ENCODE data around the gene KLC1. TPM values are rescaled to one million over a fixed set of nuclear protein-coding genes. Genes with fewer than 3 reads are reported as not detected.

KLC1 gene
- total and polyA plus RNA-seq, 11 donors: 127 to 241 (median 158) TPM

DNA sequence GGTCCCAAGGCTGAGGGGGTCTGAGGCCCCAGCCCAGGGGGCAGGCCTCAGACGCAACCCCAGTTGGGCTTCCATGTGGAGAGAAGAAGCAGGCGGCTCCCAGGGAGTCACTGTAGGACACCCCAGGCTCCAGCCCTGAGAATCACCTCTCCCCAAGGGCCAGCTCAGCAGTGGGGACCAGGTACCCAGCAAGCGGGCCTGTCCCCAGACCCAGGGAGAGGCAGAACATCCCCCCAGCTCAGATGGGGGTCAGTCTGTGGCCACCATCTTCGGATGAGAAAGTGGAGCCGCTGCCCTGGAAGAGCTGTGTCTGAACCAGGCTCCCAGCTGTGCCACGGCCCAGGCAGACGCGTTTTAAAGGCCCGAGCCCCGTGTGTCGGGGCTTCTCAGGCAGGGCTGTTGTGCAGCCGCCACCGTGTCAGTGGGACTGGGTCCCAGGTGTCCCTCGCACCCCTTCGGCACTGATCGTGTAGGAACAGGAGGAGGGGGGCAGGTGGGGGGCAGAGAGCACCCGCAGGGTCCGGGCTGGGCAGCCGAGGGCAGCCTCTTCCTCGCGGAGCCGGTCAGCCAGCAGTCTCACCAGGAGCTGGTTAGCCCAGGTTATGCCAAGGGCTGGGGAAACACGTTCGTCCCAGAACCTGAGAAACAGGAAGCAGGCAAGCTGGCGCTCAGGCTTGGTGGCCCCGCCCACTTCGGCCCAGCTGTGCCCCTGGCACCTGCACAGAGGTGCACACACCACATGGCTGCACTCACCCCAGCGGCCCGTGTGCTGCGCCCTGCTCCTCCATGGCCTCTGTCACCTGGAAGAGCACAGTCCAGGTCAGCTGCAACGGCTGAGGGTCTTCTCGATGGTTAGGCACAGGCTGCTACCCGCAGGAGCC is 69.6 kb downstream of the KLC1 start:
- ATAC-seq (no peak), DNase-seq (peak in 3 of 5 donors; percentile 23 to 54 (median 32))
- no peak for TF ChIP-seq CTCF (IDR thresholded peaks at IDR 0.05)
- intact Hi-C loops (cut with DNase I): loop anchor here in 1 of 10 donors (10.0 kb wide), 1 partner anchor 124 kb away; no protein-coding TSS in a partner anchor
- H3K4me3 ChIP-seq: no peak overlapping the region
- no peaks in the 10 kb centered on the region for H3K27me3 ChIP-seq
- peaks cover 2 to 95% (median 70%) of the 10 kb centered on the region in 9 donors for H3K36me3 ChIP-seq
- 82 to 88% (median 86%) methylated on average over 14 to 33 of the region's 33 CpGs for WGBS, 4 donors
- H3K4me1 ChIP-seq: peaks cover 12 to 70% (median 49%) of the 10 kb centered on the region in 12 donors
- no peaks in the 10 kb centered on the region for H3K9me3 ChIP-seq
- H3K27ac ChIP-seq: peak overlapping the region in 5 of 12 donors; percentile 7 to 72 (median 44)

DNA sequence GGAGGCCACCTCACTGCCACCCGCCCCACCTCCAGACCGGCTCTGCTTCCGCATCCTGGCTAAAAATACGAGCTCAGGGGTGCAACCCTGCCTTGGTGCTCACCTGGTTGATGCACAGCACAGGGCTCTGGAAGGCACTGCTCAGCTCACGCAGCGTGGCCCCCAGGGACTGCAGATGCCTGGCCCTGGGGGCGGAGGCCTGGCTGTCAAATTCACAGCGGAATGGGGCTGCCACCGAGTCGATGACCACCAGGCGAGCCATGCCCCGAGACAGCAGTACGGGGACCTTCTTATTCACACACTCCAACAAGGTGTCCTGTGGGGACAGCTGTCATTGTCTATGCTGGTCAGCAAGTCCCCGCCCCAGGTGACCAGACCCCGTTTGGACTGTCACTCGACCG is 70.2 kb downstream of the KLC1 start:
- intact Hi-C loops (cut with DNase I): loop anchor here in 1 of 10 donors (10.0 kb wide), 1 partner anchor 124 kb away; no protein-coding TSS in a partner anchor
- peaks cover 12 to 74% (median 52%) of the 10 kb centered on the region in 12 donors for H3K4me1 ChIP-seq
- no peak overlapping the region for H3K4me3 ChIP-seq
- 91 to 92% (median 92%) methylated on average over 17 of the region's 17 CpGs for WGBS, 4 donors
- TF ChIP-seq CTCF (IDR thresholded peaks at IDR 0.05) (no peak), POLR2A (IDR thresholded peaks at IDR 0.05) (no peak)
- ATAC-seq (no peak), DNase-seq (peak in 1 of 5 donors; percentile 18)
- peak overlapping the region in 3 of 12 donors; percentile 7 to 75 (median 72) for H3K27ac ChIP-seq
- no peaks in the 10 kb centered on the region for H3K27me3 ChIP-seq
- no peaks in the 10 kb centered on the region for H3K9me3 ChIP-seq
- peaks cover 0 to 88% (median 66%) of the 10 kb centered on the region in 9 donors for H3K36me3 ChIP-seq

DNA sequence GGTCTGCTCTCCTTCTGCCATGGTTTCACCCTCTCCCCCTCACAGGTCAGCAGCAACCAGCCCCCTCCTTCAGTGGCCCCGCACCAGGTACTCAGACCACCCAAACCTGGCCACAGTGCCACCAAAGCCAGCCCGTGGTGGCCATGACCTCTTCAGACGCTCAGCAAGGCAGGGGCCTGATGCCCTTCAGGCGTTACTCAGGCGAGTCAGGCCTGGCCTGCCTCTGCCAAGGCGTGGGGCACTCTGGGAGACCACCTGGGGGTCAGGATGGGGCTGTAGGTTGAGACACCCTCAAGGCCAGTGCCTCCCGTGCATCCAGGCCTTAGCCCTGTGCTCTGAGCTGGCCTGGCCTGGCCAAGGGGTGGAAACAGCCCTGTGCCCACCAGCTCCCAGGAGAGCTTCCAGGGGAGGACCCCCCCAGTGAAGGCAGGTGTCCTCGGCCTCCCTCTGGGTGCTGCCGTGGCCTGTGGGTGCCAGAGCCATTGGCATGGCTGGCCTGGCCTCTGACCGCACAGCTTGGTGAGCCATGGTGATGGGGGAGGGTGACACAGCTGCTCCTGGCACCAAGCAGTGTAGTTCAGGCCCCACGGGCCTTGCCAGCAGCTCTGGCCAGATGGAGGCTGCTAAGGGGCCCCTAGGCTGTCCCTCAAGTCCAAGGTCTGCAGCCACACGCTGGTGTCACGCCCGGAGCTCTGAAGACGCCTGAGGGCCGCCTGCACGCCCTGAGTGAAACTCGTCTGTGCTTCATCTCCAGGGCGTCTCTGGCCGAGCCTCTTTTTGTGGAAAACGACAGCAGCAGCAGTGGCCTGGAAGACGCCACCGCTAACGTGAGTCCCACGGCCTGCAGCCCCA is 71.1 kb downstream of the KLC1 start:
- peak; percentile 23 to 73 (median 64) for ATAC-seq
- peaks cover 0 to 89% (median 58%) of the 10 kb centered on the region in 9 donors for H3K36me3 ChIP-seq
- peak; percentile 18 to 70 (median 61) for DNase-seq

More for the DNA sequence above, 71.1 kb downstream of the KLC1 start:
- H3K27me3 ChIP-seq: no peaks in the 10 kb centered on the region
- peak overlapping the region in 9 of 12 donors; percentile 10 to 75 (median 56) for H3K27ac ChIP-seq
- intact Hi-C loops (cut with DNase I): loop anchor here in 1 of 10 donors (10.0 kb wide), 1 partner anchor 125 kb away; no protein-coding TSS in a partner anchor
- H3K9me3 ChIP-seq: no peaks in the 10 kb centered on the region
- WGBS, 4 donors: 73 to 88% (median 85%) methylated on average over 7 to 25 of the region's 25 CpGs
- no peak for TF ChIP-seq CTCF (IDR thresholded peaks at IDR 0.05)
- TF ChIP-seq POLR2A (IDR thresholded peaks at IDR 0.05): no peak
- H3K4me1 ChIP-seq: peaks cover 12 to 83% (median 57%) of the 10 kb centered on the region in 12 donors
- no peak overlapping the region for H3K4me3 ChIP-seq

Measured in heart left ventricle (tissue), 16 donors.